Erythroblast (primary cell): ENCODE measurements around the gene A1CF.
"Not testable (repeated sequence)": the region's sequence is repeated elsewhere in the genome, so short reads cannot be mapped to it uniquely, and the experiment has no call there.

Experiments used
- DNase-seq, 2 experiments: peaks; one replicate each; lab custom pipeline; 2025; lab: John Stamatoyannopoulos, UW
- GATA1 ChIP-seq: IDR thresholded peaks from 2 replicates; pipeline ENCODE4 v1.6.1; 2011; ENCODE audit warnings: low read depth, mild to moderate bottlenecking, control low read depth, low read length, moderate library complexity
- POLR2A ChIP-seq: IDR thresholded peaks from 2 replicates; pipeline ENCODE4 v1.6.1; 2011; ENCODE audit warnings: mild to moderate bottlenecking, low read length

The A1CF gene

GRCh38 chr10:50894312-50894711, 8.9 kb upstream of the A1CF start:
- DNase-seq = no peak
- no peak for TF ChIP-seq GATA1
- TF ChIP-seq POLR2A = no peak

GRCh38 chr10:50892467-50892866, 7.0 kb upstream of the A1CF start:
- DNase-seq = no peak
- no peak for TF ChIP-seq GATA1
- no peak for TF ChIP-seq POLR2A

GRCh38 chr10:50884302-50884701, 1.1 kb downstream of the A1CF start:
- no peak for TF ChIP-seq POLR2A
- TF ChIP-seq GATA1 = no peak
- DNase-seq = no peak

- DNase-seq = no peak
- TF ChIP-seq POLR2A (no peak), GATA1 (no peak)
These were observed 1.8 kb downstream of the A1CF start for GRCh38 chr10:50883629-50884028.

GRCh38 chr10:50882540-50882983, 2.9 kb downstream of the A1CF start:
- TF ChIP-seq GATA1 (no peak), POLR2A (no peak)
- DNase-seq = no peak

- DNase-seq = not testable (repeated sequence)
These were observed 4.4 kb downstream of the A1CF start for GRCh38 chr10:50881046-50881445.

GRCh38 chr10:50876429-50876828, 9.0 kb downstream of the A1CF start:
- TF ChIP-seq POLR2A (no peak), GATA1 (no peak)
- no peak for DNase-seq

- DNase-seq = no peak
- no peak for TF ChIP-seq POLR2A
- TF ChIP-seq GATA1 = no peak
These were observed 10.7 kb downstream of the A1CF start for GRCh38 chr10:50874723-50875122.

GRCh38 chr10:50866317-50866716, 19.1 kb downstream of the A1CF start:
- no peak for TF ChIP-seq POLR2A
- no peak for TF ChIP-seq GATA1

GRCh38 chr10:50862719-50863118, 22.7 kb downstream of the A1CF start:
- no peak for DNase-seq
- no peak for TF ChIP-seq POLR2A
- no peak for TF ChIP-seq GATA1

More at GRCh38 chr10:50866317-50866716, 19.1 kb downstream of the A1CF start:
- no peak for DNase-seq

- no peak for TF ChIP-seq GATA1
- no peak for DNase-seq
These were observed 24.1 kb downstream of the A1CF start for GRCh38 chr10:50861370-50861769.

GRCh38 chr10:50857579-50857978, 27.8 kb downstream of the A1CF start:
- TF ChIP-seq GATA1 (no peak), POLR2A (no peak)
- DNase-seq = no peak

- TF ChIP-seq GATA1 (no peak), POLR2A (no peak)
- no peak for DNase-seq
These were observed 30.0 kb downstream of the A1CF start for GRCh38 chr10:50855461-50855860.

- DNase-seq = no peak
- TF ChIP-seq GATA1 = no peak
- TF ChIP-seq POLR2A = no peak
These were observed 30.4 kb downstream of the A1CF start for GRCh38 chr10:50855015-50855414.

GRCh38 chr10:50853557-50853956, 31.9 kb downstream of the A1CF start:
- no peak for DNase-seq
- TF ChIP-seq POLR2A (no peak), GATA1 (no peak)

- no peak for TF ChIP-seq POLR2A
- TF ChIP-seq GATA1 = no peak
- no peak for DNase-seq
These were observed 33.3 kb downstream of the A1CF start for GRCh38 chr10:50851884-50852671.
